Astrocyte of the hippocampus (primary cell): ENCODE measurements around the gene PSORS1C1.

Source experiments
- DNase-seq: peaks from one replicate; pipeline ENCODE4 v3.0.0; 2011; ENCODE audit warnings: low read depth, low spot score

Gene PSORS1C1

DNA sequence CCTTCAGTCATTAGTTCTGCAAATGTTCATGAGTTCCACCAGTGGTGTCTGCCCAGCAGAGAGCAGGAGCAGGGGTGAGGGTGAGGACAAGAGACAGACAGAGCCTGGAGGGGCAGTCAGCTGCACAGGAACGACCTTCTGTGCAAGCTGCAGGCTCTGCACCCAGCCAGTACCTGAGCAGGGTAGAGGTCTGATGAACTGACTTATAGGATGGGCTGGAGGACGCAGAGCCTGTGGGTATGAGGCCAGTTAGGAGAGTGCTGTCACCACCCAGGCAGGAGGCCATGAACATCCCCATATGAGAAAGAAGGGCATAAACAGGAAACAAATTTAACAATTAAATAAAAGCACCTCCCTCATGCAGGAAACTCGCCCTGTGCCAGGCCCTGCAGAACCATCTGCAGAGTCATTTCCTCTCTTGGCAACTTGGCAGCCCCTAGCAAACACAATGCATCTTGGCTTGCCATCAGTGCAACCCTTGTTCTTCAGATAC is 20.2 kb upstream of the PSORS1C1 start:
- no peak for DNase-seq

DNA sequence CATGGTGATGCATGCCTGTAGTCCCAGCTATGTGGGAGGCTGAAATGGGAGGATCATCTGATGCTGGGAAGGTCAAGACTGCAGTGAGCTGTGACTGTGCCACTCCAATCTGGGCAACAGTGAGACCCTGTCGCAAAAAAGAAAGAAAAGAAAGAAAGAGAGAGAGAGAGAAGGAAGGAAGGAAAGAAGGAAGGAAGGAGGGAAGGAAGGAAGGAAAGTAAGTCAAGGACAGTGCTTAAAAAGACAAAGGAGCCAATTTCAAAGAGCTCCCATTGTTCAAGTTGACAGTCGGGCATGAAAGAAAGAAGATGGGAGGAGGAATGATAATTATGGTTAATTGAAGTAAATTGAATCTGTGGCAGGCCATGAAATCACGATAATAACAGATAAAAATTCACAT is 18.4 kb upstream of the PSORS1C1 start:
- no peak for DNase-seq

DNA sequence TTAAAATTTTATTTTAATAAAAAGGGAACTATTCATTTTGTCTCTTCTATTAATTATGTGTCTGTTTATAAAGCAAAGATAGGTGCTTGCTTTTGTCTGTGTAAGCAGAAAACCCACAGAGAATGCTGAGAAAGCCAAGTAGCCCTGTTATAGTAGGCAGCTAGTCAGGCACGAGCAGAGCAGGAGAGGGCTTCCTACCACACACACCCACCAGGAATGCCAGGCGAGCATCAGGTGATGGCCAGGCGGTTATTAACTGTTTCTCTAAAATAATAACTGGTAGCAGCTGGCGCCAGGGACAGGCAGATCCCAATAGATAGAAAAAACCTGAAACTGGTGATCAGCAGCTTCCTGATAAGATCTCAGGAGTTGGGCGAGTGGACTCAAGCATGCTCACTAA is 17.9 kb upstream of the PSORS1C1 start:
- DNase-seq = no peak

DNA sequence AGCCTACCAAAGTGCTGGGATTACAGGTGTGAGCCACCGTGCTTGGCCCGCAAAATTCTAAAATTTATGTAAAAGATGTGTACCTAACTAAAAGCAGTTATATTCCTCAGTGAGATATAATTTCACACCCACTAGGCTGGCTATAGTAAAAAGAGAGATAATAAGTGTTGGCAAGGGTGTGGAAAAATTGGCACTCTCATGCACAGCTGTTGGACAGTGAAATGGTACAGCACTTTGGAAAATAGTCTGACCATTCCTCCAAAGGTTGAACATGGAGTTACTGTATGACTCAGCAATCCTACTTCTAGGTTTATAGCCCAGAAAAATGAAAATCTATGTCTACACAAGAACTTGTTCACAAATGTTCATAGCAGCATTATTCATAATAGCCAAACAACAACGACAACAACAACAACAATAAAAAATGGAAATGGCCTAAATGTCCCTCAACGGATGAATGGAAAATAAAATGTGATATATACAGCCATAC is 16.1 kb upstream of the PSORS1C1 start:
- no peak for DNase-seq

DNA sequence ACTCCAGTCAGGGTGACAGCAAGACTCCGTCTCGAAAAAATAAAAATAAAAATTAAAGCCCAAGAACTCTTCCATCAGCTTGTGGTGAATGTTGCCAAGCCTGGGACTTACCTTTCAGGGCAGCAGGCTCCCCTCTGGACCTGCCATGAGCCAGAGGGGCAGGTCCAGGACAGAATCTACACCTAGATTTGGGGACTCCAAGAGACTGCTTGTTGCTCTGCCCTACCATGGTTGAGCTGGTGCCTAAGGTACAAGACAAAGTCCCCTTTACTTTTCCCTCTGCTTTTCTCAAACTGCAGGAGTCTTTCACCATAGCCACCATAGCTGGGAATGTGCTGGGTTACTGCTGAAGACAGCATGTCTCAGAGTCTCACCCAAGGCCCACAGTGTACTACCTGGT is 11.5 kb upstream of the PSORS1C1 start:
- no peak for DNase-seq

DNA sequence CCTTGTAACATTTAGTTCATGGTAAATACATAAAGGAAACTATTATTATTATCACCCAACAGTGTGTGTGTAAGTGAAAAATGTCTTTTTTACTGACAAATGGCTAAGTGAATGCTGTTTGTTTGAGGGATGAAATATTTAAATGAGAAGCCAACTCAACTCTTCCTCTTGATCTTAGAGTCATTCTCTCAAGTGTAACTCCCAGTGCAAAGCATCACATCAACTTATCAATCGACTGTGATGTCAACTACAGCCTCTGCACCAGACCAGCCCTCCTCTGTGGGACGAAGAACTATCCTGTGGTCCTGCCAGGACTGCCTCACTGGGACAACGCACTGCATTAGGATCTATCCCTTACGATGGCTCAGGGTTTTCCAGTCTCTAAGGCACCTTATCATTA is 7.5 kb upstream of the PSORS1C1 start:
- no peak for DNase-seq

DNA sequence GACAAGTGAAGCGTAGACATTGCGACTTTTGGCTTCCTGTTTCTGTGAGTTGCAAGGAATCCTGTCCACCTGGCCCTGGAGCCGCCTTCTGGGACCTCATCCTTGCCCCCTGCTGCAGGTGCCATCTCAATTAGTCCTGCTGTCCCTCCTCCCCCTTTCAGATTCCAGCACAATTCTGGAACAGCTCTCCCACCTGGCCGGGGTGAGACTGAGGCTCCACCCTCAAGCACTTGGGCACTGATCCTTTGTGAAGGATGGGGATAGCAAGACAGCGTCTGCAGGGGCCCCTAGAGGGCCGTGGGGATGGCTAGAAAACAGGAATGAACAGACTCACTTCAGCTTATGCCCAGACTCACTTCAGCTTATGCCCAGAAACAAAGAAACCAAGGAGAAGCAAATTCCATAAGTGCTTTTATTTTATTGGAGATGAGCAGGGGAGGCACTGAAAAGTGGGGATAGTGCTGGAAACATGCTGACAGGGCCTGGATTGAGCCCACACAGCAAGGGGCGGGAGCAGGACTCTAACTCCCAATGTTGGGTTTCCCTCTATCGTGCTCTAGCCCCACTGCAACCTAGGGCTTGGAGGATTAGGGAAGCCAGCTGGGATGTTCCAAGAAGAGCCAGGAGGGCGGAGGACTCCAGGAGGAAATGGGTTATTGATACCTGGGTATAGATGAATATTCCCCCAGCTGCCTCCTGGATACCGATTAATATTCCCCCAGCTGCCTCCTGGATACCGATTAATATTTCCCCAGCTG is 3.6 kb upstream of the PSORS1C1 start:
- no peak for DNase-seq

DNA sequence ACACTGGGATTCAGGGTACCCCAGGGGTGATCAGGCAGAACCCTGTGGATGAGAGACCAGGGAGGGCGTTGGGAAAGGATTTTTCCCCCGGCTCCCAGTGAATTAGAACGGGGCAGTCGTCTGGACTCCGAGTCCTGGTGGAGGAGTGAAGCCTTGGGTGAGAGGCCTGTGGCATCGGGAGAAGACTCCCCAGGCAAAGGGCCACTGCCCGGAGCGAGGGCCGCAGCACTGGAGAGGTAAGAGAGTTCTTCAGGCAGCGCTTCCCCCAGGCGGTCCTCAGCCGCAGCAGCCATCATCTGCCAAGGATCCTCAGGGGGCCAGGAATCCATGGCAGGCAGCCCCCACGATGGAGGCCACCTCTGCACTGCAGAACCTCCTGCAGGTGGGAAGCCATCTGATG is 2.9 kb upstream of the PSORS1C1 start:
- no peak for DNase-seq

DNA sequence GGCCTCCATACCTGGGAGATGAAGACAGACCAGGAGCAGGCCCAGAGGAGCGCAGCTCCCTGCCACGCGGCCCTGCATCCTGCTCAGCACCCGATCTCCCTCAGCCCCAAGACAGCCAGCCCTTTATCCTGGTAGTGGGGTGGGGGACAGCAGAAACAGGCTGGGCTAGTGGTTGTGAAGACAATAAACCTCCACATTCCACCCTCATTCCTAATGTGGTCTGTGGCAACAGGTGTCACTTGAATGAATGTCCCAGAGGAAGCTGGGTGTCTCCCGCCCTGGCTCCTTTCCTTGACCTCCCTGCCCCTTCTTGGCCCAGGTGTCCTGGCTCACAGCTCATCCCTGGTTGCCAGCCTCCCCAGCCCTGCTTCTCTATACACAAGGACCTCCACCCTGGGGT is 2.1 kb upstream of the PSORS1C1 start, which contains the start of gene C6orf15:
TSS of gene C6orf15 (minus strand) at position 98 of the 400 bp plus-strand sequence. CDS start at position 78, 20 bp downstream.
- DNase-seq = no peak

DNA sequence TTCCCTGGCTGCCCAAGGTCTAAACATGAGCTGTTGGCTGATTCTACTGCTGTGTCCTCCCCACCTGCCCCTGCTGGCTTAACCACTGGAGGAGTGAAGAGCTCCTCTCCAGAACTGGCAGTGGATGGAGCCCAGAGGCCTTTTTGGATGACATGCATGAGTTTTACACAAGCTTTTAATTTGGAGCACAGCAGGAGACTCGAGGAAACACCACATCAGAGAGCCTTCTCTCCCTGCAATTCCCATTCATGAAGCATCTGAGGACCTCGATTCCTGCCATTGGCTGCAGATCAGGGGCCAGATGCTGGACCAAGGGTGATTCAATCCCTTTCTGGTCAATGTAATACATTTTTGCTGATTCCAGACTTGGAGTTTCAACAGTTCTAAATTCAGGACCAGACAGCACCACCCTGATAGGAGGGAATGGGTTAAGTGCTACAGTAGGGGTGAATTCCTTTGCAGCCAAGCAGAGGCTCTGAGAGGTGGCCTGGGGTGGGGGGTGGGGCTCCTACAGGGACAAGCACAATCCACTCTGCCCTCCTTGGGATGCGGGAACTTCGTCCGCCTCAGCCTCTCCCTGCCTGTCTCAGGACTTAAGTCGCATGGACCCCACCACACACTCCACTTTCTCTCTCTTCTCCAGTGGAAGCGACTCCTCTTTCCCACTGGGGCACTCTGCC is 599 bp upstream of the PSORS1C1 start:
- peak; percentile 56 for DNase-seq

DNA sequence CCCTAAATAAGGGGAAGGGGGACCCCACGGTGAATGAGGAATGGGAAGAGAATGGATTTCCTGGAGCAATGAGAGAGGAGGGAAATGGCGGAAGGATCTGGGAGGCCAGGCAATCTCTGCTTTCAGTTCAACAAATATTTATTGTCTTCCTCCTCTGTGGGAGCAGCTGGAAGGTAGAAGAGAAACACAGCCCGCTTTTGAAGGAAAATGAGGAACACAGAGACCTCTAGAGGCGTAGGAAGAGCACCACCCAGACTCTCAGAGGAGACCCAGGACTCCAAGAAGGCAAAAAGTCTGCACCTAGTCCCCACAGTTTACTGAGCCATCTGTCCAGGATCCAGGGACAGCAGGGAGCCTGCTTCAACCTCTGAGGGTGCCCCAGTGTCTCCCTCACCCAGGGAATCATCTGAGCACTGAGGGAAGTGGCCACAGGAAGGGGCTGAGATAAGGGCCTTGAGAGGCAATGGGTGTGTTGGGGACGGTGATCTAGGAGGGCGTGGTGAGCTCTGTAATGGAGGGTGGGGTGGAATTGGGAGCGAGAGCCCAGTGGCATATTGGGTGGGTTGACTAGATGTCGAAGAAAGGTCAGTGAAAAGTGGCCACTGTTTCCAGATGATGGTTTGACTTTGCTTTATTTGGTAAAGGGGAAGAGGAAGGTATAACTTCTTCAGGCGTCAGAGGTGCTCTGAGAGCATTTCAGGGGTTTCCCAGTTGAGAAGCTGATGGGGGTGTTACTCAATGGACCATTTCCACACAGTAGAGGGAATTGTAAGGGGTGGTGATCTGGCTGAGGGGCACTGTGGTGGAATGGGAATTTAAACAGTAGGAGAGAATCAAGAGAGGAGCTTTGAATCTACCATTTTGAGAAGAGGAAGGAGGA is 610 bp downstream of the PSORS1C1 start:
- peak; percentile 69 for DNase-seq

DNA sequence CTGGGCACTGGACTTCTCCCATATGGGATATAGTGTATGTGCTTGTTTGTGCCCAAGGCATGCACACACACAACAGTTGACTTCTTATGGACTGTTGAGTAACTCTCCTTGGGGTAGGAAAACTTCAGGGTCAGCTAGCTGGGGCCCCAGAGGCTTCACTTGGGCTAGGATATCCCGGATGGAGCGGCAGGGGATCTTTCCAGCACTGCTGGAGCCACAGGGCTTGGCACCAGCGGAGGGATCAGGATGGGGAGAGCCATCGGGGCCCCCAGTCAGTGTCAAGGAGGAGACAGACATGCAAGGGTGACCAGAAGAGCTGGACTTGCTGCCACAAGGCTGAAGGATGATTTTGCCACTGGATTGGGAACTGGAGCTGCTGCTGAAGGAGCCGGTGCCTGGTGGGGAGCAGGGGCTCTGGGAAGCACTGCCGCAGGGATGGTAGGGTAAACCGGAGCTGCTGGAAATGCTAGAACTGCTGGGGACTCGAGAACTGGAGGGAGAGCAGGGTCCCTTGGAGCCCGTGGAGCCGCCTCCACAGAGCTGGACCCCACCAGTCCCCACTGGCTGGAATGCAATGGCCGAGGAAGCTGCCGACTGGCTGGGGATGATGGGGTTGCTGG is 1.5 kb downstream of the PSORS1C1 start:
- no peak for DNase-seq

DNA sequence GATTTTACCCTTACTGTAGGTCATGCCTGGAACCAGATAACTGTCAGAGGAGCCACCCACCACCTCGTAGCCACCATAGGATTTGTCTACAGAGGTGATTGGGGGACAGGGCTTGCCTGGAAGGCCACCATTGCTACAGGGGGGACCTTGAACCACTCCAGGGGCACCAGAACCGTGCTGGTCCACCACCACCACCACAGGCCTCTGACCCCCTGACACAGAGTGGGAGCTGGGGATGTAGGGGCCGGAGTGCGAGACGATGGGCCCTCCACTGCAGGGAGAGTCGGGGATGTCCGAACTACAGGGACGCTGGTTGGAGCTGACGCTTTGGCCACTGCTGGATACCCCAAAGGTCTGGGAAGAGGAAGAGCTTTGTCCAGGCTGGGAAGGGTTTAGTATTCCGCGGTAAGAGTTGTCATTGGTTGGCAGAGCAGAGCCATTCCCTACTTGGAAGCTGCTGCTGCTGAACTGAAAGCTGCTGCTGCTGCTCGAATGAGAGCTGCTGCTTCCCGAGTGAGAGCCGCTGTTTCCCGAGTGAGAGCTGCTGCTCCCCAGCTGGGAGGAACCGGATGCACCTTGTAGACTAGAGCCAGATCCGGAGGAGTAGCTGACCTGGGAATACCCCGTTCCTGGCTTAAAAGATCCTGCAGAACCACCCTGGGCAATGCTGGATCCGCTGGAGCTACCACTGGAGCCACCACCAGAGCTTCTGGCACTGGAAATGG is 2.2 kb downstream of the PSORS1C1 start:
- no peak for DNase-seq

DNA sequence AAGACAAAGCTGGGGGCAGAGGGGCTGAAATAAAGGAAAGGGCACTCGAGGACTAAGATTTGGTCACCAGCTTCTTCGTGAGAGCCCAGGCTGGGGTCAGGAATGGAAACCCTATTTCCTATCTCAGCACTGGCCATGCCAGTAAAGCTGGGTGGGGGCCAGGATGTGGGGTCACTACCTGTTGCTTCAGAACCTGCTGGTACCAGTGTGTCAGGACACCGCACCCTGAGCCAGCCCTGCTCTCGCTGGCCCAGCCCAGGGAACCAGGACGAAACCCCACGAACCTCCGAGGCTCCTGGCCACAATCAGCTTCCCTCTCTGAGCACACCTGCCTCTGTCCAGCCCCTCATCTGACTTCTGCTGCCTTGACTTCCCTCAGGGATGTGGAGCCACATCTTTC is 3.6 kb downstream of the PSORS1C1 start:
- DNase-seq = no peak

DNA sequence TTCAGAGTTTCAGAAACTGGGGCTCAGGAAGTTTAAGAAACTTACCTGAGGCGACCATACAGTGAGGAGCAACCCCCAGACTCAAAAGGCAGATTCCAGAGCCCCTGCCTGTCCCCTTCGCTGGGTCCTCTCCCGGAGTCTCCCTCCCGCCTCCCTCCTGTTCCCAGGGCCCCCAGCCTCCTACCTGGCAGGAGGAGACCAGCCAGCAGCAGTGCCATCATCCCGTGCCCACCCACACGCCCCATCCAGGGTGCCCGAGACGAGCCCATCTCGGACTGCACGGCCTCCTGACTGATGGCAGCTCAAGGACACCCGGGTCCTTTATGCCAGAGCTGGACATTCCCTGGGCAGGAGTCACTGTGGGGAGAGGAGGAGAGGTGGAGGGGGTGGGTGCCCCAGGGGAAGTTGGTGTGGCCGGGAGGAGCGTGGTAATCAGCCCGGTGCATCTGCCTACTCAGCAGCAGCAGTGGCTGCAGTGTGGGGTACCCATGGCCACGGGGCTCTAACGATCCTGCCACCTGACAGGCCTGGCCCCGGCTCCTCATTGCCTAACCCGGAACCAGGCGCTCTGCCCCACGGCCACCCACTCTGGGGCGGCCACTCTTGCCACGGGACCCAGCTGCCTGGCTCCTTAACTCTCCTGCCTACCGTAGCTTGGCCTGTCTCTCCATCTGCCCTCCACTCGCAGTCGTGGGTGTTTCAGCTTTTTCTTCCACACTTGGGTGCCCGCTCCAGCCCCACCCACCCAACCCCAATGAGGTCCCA is 5.7 kb downstream of the PSORS1C1 start, which contains the start of gene CDSN:
TSS of gene CDSN (minus strand) at position 296 of the 765 bp plus-strand sequence. CDS start at position 269, 27 bp downstream.
- DNase-seq = no peak

DNA sequence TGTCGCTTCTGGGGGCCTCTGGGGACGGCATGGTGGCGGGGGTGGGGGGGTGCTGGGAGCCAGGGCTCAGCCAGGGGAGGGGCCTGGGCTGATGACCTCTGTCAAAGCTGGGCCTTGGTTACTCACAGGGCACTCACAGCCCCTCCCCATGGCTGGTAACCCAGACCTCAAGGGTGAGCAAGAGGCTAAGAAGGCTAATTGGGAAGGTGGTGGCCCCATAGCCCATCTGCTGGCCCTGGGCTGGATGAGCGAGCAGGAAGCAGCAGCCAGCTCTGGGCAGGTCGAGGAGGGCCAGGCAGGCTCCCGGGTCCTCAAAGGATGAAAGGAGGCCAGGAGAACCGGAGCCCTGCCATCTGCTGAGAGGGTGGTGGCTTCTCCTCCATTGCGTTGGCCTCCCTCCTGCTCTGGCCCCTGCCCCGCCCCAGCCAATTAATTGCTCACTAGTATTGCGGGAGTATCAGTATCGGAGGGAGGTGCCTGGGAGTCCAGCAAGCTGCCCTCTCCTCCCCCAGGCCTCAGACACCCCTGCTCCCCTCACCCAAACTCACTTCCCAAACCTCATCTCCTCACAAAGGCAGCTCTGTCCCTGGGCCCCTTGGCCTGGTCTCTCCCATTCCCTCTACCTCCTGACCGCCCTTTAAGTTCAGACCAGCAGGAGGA is 6.7 kb downstream of the PSORS1C1 start:
- no peak for DNase-seq

DNA sequence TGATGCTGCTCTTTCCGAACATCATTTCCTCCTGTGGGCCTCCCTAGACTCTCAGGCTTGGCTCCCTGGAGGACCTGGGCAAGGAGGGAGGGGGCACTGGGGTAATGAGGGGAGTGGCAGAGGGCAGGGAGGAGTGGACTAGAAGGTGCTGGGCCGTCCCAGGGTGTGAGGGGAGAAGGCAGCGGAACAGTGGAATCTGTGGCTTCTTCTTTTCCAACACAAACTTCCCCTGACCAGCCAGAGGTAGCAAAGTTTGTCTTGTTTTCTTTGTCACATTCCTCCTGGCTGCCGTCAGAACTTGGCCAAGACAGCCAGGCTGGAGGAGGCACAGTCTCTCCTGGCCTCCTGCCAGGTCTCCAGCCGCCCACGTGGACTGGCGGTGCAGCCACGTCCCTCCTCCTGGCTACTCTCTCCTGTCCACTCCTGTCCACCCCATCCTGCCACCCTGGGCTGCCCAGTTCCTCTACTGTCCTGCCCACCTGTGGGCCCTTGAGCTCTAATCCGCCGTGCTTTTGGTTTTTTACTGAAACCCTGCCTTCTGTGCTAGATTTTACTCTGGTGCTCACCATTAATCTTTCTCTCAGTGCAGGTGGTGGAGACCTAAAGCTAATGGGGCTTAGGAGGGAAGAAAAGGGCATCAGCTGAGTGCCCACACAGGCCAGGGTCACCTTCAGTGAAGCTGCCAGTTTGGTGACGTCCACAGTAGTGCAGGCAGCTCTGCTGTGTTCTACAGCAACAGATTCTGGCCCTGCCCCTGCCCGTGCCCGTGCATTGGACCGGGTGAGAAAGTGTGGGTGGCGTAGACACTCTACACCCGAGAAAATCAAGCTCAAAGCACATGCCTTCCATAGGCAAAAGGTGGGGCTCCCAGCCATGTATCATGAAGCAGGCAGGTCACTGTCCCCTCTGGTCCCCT is 8.4 kb downstream of the PSORS1C1 start:
- peak; percentile 97 for DNase-seq

DNA sequence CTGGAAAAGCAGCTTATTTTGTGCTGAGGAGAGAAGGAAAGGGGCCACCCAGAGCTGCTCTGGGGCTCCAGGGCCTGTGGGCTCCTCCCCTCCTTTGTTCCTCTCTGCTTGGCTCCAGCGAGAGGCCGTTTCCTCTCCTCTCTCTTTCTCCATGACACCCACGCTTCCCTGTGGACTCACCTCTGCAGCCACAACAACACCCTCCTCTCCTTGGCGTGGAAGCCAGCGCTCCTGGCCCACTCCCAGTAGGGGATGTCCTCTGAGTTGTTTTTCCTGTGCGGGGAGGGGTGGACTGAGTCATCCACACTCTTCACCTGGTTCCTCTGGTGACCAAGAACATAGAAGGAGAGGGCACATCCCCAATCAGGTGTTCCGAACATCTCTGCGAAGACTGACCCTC is 10.6 kb downstream of the PSORS1C1 start:
- peak; percentile 66 for DNase-seq
